Erythroblast (primary cell): ENCODE results near the gene HNRNPAB.

Experiments
- GATA1 ChIP-seq: IDR thresholded peaks from 2 replicates; pipeline ENCODE4 v1.6.1; 2011; ENCODE audit warnings: low read depth, mild to moderate bottlenecking, control low read depth, low read length, moderate library complexity
- POLR2A ChIP-seq: IDR thresholded peaks from 2 replicates; pipeline ENCODE4 v1.6.1; 2011; ENCODE audit warnings: mild to moderate bottlenecking, low read length

- no peak for TF ChIP-seq POLR2A
- no peak for TF ChIP-seq GATA1
Observed at GRCh38 chr5:178257650-178258049, 53.3 kb downstream of the HNRNPAB start.
